GM12878 (cell line): ENCODE results near the gene AIP. TPM values are rescaled to one million over a fixed set of nuclear protein-coding genes. Genes with fewer than 3 reads are reported as not detected.

ENCODE experiments used
- BHLHE40 ChIP-seq, 2 experiments: fragments of 450-650 bp in 1 of 2; IDR thresholded peaks; 2 replicates each; pipeline ENCODE4 v1.6.1; 2011 to 2017; ENCODE audit warnings: low read depth in 2 of 2, borderline replicate concordance in 1 of 2, improper control_type of control experiment in 1 of 2, low read length in 1 of 2, mild to moderate bottlenecking in 1 of 2
- DPF2 ChIP-seq: fragments of 450-650 bp; IDR thresholded peaks from 2 replicates; pipeline ENCODE4 v1.6.1; 2017; ENCODE audit warnings: mild to moderate bottlenecking
- HDGF ChIP-seq: fragments of 450-650 bp; IDR thresholded peaks from 2 replicates; pipeline ENCODE4 v1.6.1; 2016; ENCODE audit warnings: antibody characterized with exemption
- IKZF1 ChIP-seq: fragments of 450-650 bp; conservative IDR thresholded peaks from 2 replicates; pipeline ENCODE4 v1.6.1; 2017; ENCODE audit warnings: antibody characterized with exemption, mild to moderate bottlenecking
- JUND ChIP-seq: IDR thresholded peaks from 2 replicates; pipeline ENCODE4 v1.6.1; 2012; ENCODE audit warnings: low read depth, mild to moderate bottlenecking, low read length, improper control_type of control experiment, moderate library complexity
- KLF5 ChIP-seq: fragments of 450-650 bp; IDR thresholded peaks from 2 replicates; pipeline ENCODE4 v1.6.1; 2014; ENCODE audit warnings: mild to moderate bottlenecking; ENCODE audit not compliant: partially characterized antibody
- MYB ChIP-seq: fragments of 150-350 bp; IDR thresholded peaks from 2 replicates; pipeline ENCODE4 v1.6.1; 2014; ENCODE audit warnings: mild to moderate bottlenecking, low read depth, low read length, borderline replicate concordance
- NBN ChIP-seq: fragments of 450-650 bp; IDR thresholded peaks from 2 replicates; pipeline ENCODE4 v1.6.1; 2016
- NFIC ChIP-seq: IDR thresholded peaks from 2 replicates; pipeline ENCODE4 v1.6.1; 2012; ENCODE audit warnings: low read depth, mild to moderate bottlenecking, inconsistent platforms, low read length, moderate library complexity
- NR2C1 ChIP-seq: fragments of 450-650 bp; IDR thresholded peaks from 2 replicates; pipeline ENCODE4 v1.6.1; 2017; ENCODE audit warnings: antibody characterized with exemption, mild to moderate bottlenecking, moderate library complexity
- NR2F1 ChIP-seq: fragments of 450-650 bp; conservative IDR thresholded peaks from 2 replicates; pipeline ENCODE4 v1.6.1; 2017; ENCODE audit warnings: mild to moderate bottlenecking
- PAX8 ChIP-seq: fragments of 450-650 bp; IDR thresholded peaks from 2 replicates; pipeline ENCODE4 v1.6.1; 2017; ENCODE audit warnings: mild to moderate bottlenecking, moderate library complexity
- POLR2AphosphoS2 ChIP-seq: IDR thresholded peaks from 2 replicates; pipeline ENCODE4 v1.6.1; 2011; ENCODE audit warnings: low read depth, mild to moderate bottlenecking, low read length, improper control_type of control experiment, moderate library complexity
- POLR2AphosphoS5 ChIP-seq: IDR thresholded peaks from 2 replicates; pipeline ENCODE4 v1.6.1; 2011; ENCODE audit warnings: mild to moderate bottlenecking, low read length, inconsistent platforms
- RAD51 ChIP-seq: fragments of 450-650 bp; IDR thresholded peaks from 2 replicates; pipeline ENCODE4 v1.6.1; 2016; ENCODE audit warnings: moderate library complexity, mild to moderate bottlenecking, inconsistent platforms
- SMARCA5 ChIP-seq: fragments of 450-650 bp; IDR thresholded peaks from 2 replicates; pipeline ENCODE4 v1.6.1; 2017; ENCODE audit warnings: mild to moderate bottlenecking
- SMC3 ChIP-seq: IDR thresholded peaks from 2 replicates; pipeline ENCODE4 v1.6.1; 2011; ENCODE audit warnings: low read length, improper control_type of control experiment, borderline replicate concordance
- SREBF1 ChIP-seq: IDR thresholded peaks from 2 replicates; pipeline ENCODE4 v1.6.1; 2012; ENCODE audit warnings: mild to moderate bottlenecking, low read length
- ZNF384 ChIP-seq: IDR thresholded peaks from 2 replicates; pipeline ENCODE4 v1.6.1; 2012; ENCODE audit warnings: low read depth, mild to moderate bottlenecking, low read length, improper control_type of control experiment, borderline replicate concordance
- ZNF592 ChIP-seq: fragments of 450-650 bp; IDR thresholded peaks from 2 replicates; pipeline ENCODE4 v1.6.1; 2017; ENCODE audit warnings: mild to moderate bottlenecking, moderate library complexity
- ZNF622 ChIP-seq: fragments of 450-650 bp; IDR thresholded peaks from 2 replicates; pipeline ENCODE4 v1.6.1; 2017; ENCODE audit warnings: mild to moderate bottlenecking, inconsistent platforms
- polyA plus RNA-seq, 11 experiments: library from polyadenylated mRNA; depleted of rRNA in 4 of 11; unstranded in 6 of 11; stranded (reverse) in 5 of 11; fragments of >200 nt; fragmentation: Nextera tagmentation in 4 of 11; fragmentation: Illumina TruSeq in 1 of 11; extraction: Ambion mirVana in 4 of 11; extraction: Trizol in 1 of 11; gene quantifications; 1 replicate in 1 of 11; 2 replicates in 10 of 11; pipeline versions ENCODE4 v1.2.1 to v1.2.3, GENCODE V29; 2011 to 2016; ENCODE audit warnings: inconsistent platforms in 2 of 11, missing spikeins in 2 of 11, low read depth in 1 of 11
- total RNA-seq, 4 experiments: library from RNA; depleted of rRNA in 3 of 4; stranded (reverse); fragments of >200 nt in 3 of 4; fragmentation: Illumina TruSeq in 1 of 4; extraction: Trizol in 1 of 4; gene quantifications; 2 replicates each; pipeline versions ENCODE4 v1.2.1 to v1.2.3, GENCODE V29; 2013 to 2021
- TF ChIP-seq, protein P1 (sequence below): fragments of 450-650 bp; IDR thresholded peaks from 2 replicates; pipeline ENCODE4 v1.6.1; 2017; ENCODE audit warnings: antibody characterized with exemption, mild to moderate bottlenecking, moderate library complexity
- TF ChIP-seq, protein P2 (sequence below): IDR thresholded peaks from 2 replicates; pipeline ENCODE4 v1.6.1; 2011; ENCODE audit warnings: borderline replicate concordance, low read depth, mild to moderate bottlenecking, moderate library complexity, low read length; ENCODE audit not compliant: insufficient read depth, poor library complexity, severe bottlenecking

The AIP gene
- total and polyA plus RNA-seq, 10 of the 15 experiments (the other 5 are each of a cell fraction or from before 2014, with no cell fraction given): 12.6 to 164 (median 104) TPM

DNA sequence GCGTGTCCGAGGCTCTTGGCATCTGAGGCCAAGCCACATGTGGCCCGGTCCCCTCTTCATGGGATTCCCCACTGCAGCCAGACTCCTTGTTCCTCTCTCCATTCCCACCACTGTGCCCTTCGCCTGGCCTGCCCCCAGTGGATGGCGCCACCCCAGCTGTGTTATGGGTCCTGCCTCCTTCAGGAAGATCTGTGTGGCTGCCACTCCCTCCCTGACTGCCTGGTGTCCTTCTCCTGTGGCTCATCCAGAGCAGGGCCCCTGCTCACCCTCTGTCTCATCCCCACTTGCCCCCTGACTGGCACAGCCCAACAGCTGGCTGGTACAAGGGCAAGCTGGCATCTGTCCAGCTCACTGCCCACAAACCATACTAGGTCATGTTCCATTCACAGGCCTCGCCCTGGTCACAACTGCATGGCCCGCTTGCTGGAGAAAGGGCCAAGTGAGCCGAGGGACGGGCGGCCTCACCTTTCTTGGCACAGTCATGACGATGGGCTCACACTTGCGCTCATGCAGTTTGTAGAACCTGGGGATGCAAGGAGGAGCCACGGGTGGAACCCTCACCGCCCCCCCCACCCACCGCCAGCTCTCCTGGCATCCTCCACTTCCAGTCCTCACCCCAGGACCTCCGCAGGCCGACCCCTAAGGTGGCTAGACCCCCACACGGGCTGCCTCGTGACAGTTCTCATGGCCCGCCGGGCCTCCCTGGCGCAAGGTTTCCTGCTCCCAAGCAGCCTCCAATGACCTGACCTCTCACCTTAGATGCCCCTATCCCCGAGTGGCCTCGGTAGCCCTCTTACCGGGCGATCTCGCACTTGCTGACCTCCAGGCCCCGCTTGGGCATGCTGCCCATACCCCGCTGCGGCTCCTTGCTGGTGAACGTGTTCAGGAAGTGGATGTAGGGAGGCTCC is 43.3 kb upstream of the AIP start (continued):
- TF ChIP-seq, protein P1, sequence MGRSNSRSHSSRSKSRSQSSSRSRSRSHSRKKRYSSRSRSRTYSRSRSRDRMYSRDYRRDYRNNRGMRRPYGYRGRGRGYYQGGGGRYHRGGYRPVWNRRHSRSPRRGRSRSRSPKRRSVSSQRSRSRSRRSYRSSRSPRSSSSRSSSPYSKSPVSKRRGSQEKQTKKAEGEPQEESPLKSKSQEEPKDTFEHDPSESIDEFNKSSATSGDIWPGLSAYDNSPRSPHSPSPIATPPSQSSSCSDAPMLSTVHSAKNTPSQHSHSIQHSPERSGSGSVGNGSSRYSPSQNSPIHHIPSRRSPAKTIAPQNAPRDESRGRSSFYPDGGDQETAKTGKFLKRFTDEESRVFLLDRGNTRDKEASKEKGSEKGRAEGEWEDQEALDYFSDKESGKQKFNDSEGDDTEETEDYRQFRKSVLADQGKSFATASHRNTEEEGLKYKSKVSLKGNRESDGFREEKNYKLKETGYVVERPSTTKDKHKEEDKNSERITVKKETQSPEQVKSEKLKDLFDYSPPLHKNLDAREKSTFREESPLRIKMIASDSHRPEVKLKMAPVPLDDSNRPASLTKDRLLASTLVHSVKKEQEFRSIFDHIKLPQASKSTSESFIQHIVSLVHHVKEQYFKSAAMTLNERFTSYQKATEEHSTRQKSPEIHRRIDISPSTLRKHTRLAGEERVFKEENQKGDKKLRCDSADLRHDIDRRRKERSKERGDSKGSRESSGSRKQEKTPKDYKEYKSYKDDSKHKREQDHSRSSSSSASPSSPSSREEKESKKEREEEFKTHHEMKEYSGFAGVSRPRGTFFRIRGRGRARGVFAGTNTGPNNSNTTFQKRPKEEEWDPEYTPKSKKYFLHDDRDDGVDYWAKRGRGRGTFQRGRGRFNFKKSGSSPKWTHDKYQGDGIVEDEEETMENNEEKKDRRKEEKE: no peak
- no peak for TF ChIP-seq MYB
- TF ChIP-seq, protein P2, sequence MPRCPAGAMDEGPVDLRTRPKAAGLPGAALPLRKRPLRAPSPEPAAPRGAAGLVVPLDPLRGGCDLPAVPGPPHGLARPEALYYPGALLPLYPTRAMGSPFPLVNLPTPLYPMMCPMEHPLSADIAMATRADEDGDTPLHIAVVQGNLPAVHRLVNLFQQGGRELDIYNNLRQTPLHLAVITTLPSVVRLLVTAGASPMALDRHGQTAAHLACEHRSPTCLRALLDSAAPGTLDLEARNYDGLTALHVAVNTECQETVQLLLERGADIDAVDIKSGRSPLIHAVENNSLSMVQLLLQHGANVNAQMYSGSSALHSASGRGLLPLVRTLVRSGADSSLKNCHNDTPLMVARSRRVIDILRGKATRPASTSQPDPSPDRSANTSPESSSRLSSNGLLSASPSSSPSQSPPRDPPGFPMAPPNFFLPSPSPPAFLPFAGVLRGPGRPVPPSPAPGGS: peak; percentile 10
- TF ChIP-seq DPF2: no peak
- TF ChIP-seq POLR2AphosphoS2: no peak; the same call in 1 of the 2 replicates
- TF ChIP-seq SREBF1: no peak
- TF ChIP-seq KLF5: no peak
- 0 out of 2 replicates have a peak, but pooled peaks have one; percentile 65 for TF ChIP-seq HDGF
- peak; percentile 23; the same call in 1 of the 2 replicates for TF ChIP-seq POLR2AphosphoS5
- no peak for TF ChIP-seq NR2C1
- TF ChIP-seq SMC3: 0 out of 2 replicates have a peak, but pooled peaks have one; percentile 3
- TF ChIP-seq NBN: 0 out of 2 replicates have a peak, but pooled peaks have one; percentile 18
- no peak for TF ChIP-seq NFIC
- TF ChIP-seq SMARCA5: 0 out of 2 replicates have a peak, but pooled peaks have one; percentile 21
- no peak for TF ChIP-seq PAX8
- no peak for TF ChIP-seq ZNF384
- peak; percentile 54 for TF ChIP-seq IKZF1
- no peak for TF ChIP-seq ZNF622
- no peak for TF ChIP-seq JUND
- 0 out of 2 replicates have a peak, but pooled peaks have one; percentile 24 for TF ChIP-seq NR2F1
- no peak for TF ChIP-seq ZNF592
- no peak for TF ChIP-seq BHLHE40 (IDR thresholded peaks at IDR 0.05; ENCODE audit: borderline replicate concordance in 1 of 2, low read depth in 2 of 2, low read length in 1 of 2)
- no peak for TF ChIP-seq RAD51
